Kidney (tissue), 14 donors: Measurements from ENCODE around the gene COG4. TPM values are rescaled to one million over a fixed set of nuclear protein-coding genes. Genes with fewer than 3 reads are reported as not detected.
A peak's percentile ranks its signal among the peaks of the same experiment; 100 is the strongest.
"Not testable (repeated sequence)": the region's sequence is repeated elsewhere in the genome, so short reads cannot be mapped to it uniquely, and the experiment has no call there.

Experiments
- DNase-seq, 5 donors: peaks; one replicate each; pipeline ENCODE4 v3.0.0-alpha.2; 2013 to 2020
- FAIRE-seq: peaks from 2 replicates; lab custom pipeline; 2012; peaks lifted over from hg19 to GRCh38; lab: Jason Lieb, UNC
- H3K27ac ChIP-seq, 2 donors: one replicate each; pipeline ENCODE4 v1.7.0; 2013; ENCODE audit warnings: low read depth in 2 of 2, low read length in 2 of 2, inconsistent platforms in 1 of 2
- H3K27me3 ChIP-seq: one replicate; pipeline ENCODE4 v1.7.1; 2013; ENCODE audit warnings: low read length, inconsistent platforms; ENCODE audit not compliant: control insufficient read depth, insufficient read depth
- H3K36me3 ChIP-seq, 3 donors: one replicate each; pipeline versions ENCODE4 v1.7.0 to v1.7.1; 2013; ENCODE audit warnings: low read length in 3 of 3, control low read depth in 1 of 3, inconsistent platforms in 1 of 3; ENCODE audit not compliant: insufficient read depth in 3 of 3, control insufficient read depth in 2 of 3
- H3K4me1 ChIP-seq, 3 donors: one replicate each; pipeline versions ENCODE4 v1.7.0 to v1.7.1; 2013; ENCODE audit warnings: low read length in 3 of 3, inconsistent platforms in 1 of 3, low read depth in 1 of 3; ENCODE audit not compliant: control insufficient read depth in 2 of 3, insufficient read depth in 2 of 3
- H3K4me3 ChIP-seq, 3 donors: one replicate each; pipeline versions ENCODE4 v1.7.0 to v1.8.1; 2013; ENCODE audit warnings: low read length in 3 of 3, control low read depth in 1 of 3, inconsistent platforms in 1 of 3
- H3K9ac ChIP-seq, 3 donors: one replicate each; pipeline versions ENCODE4 v1.7.0 to v1.7.1; 2013; ENCODE audit warnings: low read length in 3 of 3, control low read depth in 1 of 3, inconsistent platforms in 1 of 3
- H3K9me3 ChIP-seq, 3 donors: one replicate each; pipeline versions ENCODE4 v1.7.0 to v1.7.1; 2013; ENCODE audit warnings: low read length in 3 of 3, control low read depth in 1 of 3, inconsistent platforms in 1 of 3; ENCODE audit not compliant: control insufficient read depth in 2 of 3, insufficient read depth in 1 of 3
- intact Hi-C: fragments of 100-400 bp; cut with DNase I; formaldehyde crosslinking; loops from one replicate; pipeline ENCODE4 v1.11.1; 2022
- polyA plus RNA-seq: library from polyadenylated mRNA; stranded (reverse); fragments of 350-450 nt; fragmentation: Illumina TruSeq; extraction: RNeasy Lipid Tissue Mini Kit (QIAGEN cat#74804); gene quantifications from one replicate; pipeline ENCODE4 v1.2.3, GENCODE V29; 2014; ENCODE audit warnings: low read depth, low replicate concordance; ENCODE audit not compliant: insufficient read depth
- total RNA-seq: library from RNA; stranded (reverse); fragmentation: NEBNext Ultra II Directional; extraction: Animal tissue kit (Norgen Biotek cat#: 25700); gene quantifications from one replicate; pipeline ENCODE4 v1.2.1, GENCODE V29; 2021
- TF ChIP-seq, protein P1 (sequence below): IDR thresholded peaks from 3 replicates; pipeline ENCODE4 v1.5.1; 2012; ENCODE audit warnings: mild to moderate bottlenecking, moderate library complexity, borderline replicate concordance; ENCODE audit not compliant: insufficient read depth; ENCODE audit errors: extremely low read depth
- donor health status: control.
- donor health status: control.
- donor health status: control.
- donor health status: control.
- donor health status: control.
- donor health status: DM: yes; HTN: yes; CAD: no.
- donor health status: Normal renal cell carcinoma (clear cell type).

The COG4 gene
- total and polyA plus RNA-seq, 2 donors from 2014 or later, result 42.9 to 69.7 TPM

GRCh38 chr16:70534971-70535370, 11.6 kb upstream of the COG4 start:
- H3K9ac ChIP-seq, result no peak overlapping the region
- H3K9me3 ChIP-seq, result no peaks in the 10 kb centered on the region
- H3K36me3 ChIP-seq, result peaks cover 17 to 70% (median 44%) of the 10 kb centered on the region in 3 donors
- no peak for DNase-seq
- TF ChIP-seq, protein P1, sequence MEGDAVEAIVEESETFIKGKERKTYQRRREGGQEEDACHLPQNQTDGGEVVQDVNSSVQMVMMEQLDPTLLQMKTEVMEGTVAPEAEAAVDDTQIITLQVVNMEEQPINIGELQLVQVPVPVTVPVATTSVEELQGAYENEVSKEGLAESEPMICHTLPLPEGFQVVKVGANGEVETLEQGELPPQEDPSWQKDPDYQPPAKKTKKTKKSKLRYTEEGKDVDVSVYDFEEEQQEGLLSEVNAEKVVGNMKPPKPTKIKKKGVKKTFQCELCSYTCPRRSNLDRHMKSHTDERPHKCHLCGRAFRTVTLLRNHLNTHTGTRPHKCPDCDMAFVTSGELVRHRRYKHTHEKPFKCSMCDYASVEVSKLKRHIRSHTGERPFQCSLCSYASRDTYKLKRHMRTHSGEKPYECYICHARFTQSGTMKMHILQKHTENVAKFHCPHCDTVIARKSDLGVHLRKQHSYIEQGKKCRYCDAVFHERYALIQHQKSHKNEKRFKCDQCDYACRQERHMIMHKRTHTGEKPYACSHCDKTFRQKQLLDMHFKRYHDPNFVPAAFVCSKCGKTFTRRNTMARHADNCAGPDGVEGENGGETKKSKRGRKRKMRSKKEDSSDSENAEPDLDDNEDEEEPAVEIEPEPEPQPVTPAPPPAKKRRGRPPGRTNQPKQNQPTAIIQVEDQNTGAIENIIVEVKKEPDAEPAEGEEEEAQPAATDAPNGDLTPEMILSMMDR, result no peak
- no peak overlapping the region for H3K27ac ChIP-seq
- intact Hi-C loops, result loop anchor here (10.0 kb wide), 1 partner anchor 120 kb away; no protein-coding TSS in a partner anchor
- no peaks in the 10 kb centered on the region for H3K27me3 ChIP-seq
- no peak overlapping the region for H3K4me3 ChIP-seq
- no peaks in the 10 kb centered on the region for H3K4me1 ChIP-seq
- no peak for FAIRE-seq

GRCh38 chr16:70529954-70530353, 6.6 kb upstream of the COG4 start:
- not testable (repeated sequence) for FAIRE-seq, H3K4me3 ChIP-seq, H3K9me3 ChIP-seq, H3K27me3 ChIP-seq, DNase-seq, H3K9ac ChIP-seq, H3K4me1 ChIP-seq, H3K27ac ChIP-seq
- peaks cover 14 to 58% (median 28%) of the 10 kb centered on the region in 3 donors for H3K36me3 ChIP-seq
- intact Hi-C loops, result loop anchor here (10.0 kb wide), 1 partner anchor 125 kb away; no protein-coding TSS in a partner anchor

DNA sequence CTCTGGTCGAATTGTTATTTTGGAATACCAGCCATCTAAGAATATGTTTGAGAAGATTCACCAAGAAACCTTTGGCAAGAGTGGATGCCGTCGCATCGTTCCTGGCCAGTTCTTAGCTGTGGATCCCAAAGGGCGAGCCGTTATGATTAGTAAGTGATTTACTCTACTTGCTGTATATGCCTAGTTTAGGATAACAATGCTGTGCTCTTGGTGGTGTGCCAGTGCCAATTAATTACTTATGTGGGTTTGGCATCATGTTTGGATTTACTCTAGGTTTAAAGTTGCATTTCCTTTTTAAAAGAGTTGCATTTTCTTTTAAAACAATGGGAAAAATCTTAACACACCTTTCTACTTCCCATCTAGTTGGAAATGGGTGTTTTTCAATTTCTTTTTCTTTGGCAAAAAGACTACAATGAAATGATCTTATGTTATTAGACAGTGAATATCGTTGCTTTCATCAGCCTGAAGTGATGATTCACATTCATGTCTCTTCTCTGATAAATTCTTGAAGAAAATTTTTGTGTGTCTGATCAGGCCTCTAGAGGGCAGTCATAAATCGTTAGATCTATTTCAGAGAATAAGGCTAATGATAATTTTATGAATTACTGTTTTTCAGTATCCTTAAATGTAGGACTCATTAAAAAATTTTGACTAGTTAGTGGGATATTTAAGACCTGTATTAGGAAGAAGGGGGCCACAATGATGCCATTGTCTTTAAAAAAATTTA, 5.9 kb upstream of the COG4 start:
- peak in 2 of 5 donors; percentile 9 to 44 for DNase-seq
- Histone ChIP-seq H3K4me3 (no peak overlapping the region), H3K9me3 (no peaks in the 10 kb centered on the region), H3K9ac (no peak overlapping the region), H3K4me1 (peaks cover 0 to 7% (median 6%) of the 10 kb centered on the region in 3 donors), H3K27me3 (no peaks in the 10 kb centered on the region), H3K27ac (no peak overlapping the region), H3K36me3 (peaks cover 14 to 54% (median 26%) of the 10 kb centered on the region in 3 donors)
- peak; percentile 35 for FAIRE-seq
- TF ChIP-seq, protein P1, result peak; percentile 28
- intact Hi-C loops, result no loop called here

DNA sequence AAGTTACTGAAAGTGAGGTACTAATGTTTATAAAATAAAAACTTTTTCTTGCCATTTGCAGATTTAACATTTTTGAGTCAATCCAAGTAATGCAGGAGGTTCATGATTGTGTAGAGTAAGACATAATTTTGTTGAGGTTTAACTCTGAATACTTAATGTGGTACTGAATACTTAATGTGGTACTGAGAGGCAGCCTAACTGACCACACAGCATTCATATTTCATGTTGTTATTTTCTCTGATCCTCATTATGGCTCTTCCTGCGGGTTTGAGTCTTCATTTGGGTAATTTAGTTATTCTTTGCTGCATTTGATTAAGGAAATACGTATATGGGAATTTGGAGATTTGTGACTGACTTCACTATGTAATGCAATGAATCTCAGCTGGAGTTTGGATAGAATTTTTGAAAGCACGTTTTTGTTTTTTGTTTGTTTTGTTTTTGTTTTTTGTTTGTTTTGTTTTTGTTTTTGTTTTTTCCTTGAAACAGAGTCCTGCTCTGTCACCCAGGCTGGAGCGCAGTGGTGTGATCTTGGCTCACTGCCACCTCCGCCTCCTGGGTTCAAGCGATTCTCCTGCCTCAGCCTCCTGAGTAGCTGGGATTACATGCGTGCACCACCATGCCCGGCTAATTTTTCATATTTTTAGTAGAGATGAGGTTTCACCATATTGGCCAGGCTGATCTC, 4.1 kb upstream of the COG4 start:
- no peaks in the 10 kb centered on the region for H3K9me3 ChIP-seq
- TF ChIP-seq, protein P1, result no peak
- intact Hi-C loops, result no loop called here
- H3K4me1 ChIP-seq, result peaks cover 0 to 8% (median 7%) of the 10 kb centered on the region in 3 donors
- H3K27me3 ChIP-seq, result no peaks in the 10 kb centered on the region
- no peak overlapping the region for H3K27ac ChIP-seq
- H3K4me3 ChIP-seq, result no peak overlapping the region
- peaks cover 10 to 37% (median 18%) of the 10 kb centered on the region in 3 donors for H3K36me3 ChIP-seq
- H3K9ac ChIP-seq, result no peak overlapping the region
- DNase-seq, result no peak
- FAIRE-seq, result no peak
